GM18858 (cell line): ENCODE measurements around the gene TMEM37.

Source experiments
- ATAC-seq: cut with Tn5 transposase; IDR thresholded peaks from one replicate; pipeline ENCODE4 v1.9.1; 2021; ENCODE audit not compliant: unreplicated experiment

Gene TMEM37

DNA sequence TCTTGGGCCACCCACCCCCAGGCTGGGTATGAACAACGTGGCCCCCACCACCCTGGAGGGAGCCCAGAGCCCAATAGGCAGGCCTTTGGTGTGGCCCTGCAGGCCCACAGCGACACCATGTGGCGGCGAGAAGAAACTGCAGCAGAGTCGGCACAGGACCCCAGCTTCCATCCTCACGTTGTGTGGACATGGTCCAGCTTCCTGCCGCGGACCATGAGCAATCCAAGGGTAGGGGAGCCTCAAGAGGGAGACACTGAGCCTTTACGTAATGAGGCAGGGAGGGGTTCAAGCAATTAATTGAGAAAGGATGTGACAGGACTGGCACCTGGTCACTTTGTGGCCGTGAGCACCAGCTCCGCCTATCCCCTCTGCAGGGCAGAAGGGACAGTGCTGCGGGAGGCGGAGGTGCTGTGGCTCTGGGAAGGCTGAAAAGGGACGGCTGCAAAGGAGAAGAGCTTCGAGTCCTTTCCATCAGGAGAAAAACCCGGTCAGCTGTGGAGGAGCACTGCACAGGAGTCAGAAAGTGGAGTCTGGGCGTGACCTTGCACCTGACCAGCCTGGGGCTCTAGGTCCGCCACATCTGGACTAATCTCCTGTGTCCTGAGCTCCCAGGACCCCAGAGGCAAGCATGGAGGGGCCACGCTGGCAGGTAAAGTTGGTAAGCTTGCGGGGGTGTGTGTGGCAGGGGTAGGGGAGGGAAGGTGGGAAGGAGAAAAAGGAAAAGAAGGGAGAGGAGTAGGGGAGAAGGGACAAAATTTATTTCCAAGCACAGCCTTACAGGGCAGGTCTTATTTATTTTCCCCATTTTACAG lies 44.9 kb downstream of the TMEM37 start:
- ATAC-seq, result no peak

- no peak for ATAC-seq
These were observed 45.5 kb downstream of the TMEM37 start for GRCh38 chr2:119477113-119477505.

DNA sequence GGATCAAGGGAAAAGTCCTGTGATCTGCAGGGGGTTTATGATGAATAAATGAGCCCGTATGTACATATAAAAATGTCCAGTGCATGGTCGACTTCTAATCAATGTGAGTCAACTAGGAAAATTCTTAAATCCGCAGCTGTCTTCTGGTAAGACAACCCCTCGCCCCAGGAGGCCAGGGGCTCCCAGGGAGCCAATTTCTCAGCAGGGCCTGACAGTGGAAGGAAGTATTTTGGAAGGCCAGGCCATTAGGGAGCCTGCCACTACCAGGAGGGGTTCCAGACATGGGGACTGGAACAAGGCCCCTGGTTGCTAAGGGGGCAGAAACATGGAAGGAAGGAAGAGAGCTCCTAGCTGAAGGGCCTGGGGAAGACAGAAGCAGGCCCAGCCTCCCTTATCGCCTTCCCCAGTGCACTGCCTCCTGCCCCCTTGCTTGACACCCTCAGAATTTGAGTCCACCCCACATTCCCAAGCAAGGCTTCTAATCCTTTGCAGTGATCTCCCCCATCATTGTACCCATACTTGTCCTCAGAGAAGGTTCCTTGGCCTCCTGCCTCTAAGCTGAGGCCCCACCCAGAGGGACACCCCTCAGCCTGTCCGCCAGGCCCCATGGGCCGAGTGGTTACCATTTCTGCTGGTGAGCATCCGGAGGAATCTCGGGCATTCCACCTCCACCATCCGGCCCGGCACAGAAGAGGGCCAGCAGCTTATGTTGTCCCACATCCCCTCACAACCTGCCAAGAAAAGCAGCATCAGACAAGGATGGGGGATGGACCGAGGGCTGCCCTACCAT lies 46.7 kb downstream of the TMEM37 start:
- no peak for ATAC-seq

- ATAC-seq, result no peak
These were observed 47.3 kb downstream of the TMEM37 start for GRCh38 chr2:119478978-119479295.

DNA sequence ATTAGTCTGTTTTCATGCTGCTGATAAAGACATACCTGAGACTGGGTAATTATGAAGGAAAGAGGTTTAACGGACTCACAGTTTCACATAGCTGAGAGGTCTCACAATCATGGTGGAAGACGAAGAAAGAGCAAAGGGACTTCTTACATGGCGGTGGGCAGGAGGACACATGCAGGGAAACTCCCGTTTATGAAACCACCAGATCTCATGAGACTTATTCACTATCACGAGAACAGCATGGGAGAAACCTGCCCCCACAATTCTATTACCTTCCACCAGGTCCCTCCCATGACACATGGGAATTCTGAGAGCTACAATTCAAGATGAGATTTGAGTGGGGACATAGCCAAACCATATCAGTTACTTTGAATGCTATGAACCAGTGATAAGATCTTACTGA lies 48.5 kb downstream of the TMEM37 start:
- no peak for ATAC-seq

- no peak for ATAC-seq
These were observed 49.1 kb downstream of the TMEM37 start for GRCh38 chr2:119480718-119481142.

DNA sequence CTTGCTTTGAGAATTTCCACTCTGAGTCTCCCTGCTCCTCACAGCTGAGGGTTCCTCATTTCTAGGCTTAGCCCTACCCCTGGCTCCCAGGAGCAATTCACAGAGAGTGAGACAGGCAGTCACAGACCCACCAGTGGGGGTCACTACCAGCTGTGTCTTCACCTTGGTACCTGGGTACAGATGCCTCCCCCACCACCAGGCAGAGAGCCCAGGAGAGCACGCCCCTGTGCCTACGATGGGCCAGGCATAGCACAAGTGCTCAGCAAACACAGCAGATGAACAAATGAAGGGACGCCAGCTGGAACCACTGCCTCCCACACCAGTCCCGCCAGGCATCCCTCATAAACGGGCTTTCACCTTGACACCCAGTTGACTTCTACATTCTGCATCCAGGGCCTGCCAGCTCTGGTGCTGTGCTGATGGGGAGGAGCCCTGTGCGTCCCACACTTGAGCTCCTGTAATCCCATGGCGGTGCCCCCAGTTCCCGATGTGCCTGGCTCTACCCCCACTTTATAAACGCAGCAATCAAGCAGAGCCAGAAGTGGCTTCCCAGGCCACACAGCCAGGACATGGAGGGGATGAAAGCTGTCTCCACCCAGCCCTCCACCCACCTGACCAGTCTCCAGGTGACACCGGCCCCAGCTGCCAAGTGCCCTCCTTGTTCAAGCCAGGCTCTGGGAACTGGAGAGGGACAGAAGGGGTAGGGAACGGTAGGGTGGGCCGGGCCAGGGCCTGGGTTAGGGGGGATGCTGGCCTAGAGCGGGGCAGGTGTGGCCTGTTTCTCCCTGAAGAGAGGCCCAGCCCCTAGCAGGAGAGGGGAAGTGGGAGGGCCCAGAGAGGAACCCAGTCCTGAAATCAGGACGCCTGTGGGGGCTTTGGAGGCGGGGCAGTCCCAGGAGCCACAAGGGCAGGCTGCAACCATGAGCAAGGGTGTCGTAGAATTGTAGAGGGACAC lies 50.1 kb downstream of the TMEM37 start:
- ATAC-seq, result no peak

- ATAC-seq, result no peak
These were observed 51.1 kb downstream of the TMEM37 start for GRCh38 chr2:119482481-119483394.

DNA sequence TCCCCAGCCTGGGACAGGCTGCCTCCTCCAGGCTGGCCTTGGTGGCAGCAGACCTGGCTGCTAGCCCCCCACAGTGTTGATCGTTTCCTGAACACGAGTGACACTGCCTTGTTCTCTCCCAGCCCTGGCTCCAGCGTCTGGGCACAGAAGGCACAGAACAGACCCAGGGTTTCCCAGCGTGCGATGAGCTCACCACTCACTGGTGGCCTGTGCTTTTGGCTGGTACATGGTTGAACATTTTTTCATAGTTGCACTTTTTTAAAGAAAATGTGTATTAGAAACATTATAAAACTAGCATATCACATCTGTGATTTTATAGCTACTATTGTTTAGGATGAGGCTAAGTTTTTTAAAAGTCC lies 51.7 kb downstream of the TMEM37 start:
- no peak for ATAC-seq

DNA sequence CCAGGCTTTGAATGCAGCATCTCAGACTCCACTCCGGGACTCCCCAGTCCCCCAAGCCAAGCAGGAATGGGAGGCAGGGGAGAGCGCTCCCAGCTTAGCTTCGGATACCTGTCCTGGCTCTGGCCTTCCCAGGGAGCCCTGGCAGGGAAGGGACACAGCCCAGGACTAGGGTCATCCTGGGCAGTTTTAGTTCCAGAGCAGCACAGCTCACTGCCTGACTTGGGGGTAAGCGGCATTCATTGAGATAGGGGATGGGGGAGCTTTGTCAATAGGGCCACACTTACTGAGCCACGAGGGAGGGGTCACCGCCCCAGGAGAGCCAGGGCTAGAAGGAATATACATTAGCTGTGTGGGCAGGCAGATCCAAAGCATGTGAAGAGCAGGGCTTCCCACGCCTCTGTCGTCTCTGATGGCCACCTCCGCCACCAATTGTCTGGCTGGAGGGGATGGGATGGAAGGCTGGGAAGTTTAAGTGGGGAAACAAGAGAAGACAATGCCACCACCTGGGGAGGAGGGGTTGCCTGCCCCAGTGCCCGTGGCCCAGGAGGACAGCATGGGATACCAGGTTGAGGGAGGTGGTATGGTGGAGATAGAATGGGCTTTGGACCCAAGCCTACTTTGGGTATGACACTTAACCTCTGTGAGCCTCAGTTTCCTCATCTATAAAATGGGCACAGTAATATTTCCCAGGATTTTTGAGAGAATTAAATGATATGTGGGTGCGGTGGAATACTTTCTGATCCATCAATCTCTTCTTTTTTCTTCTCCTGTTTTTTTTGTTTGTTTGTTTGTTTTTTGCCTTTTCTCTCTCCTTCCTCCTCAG lies 52.5 kb downstream of the TMEM37 start:
- ATAC-seq, result no peak

GRCh38 chr2:119484834-119485233 lies 53.2 kb downstream of the TMEM37 start:
- ATAC-seq, result no peak

GRCh38 chr2:119485336-119486110 lies 53.9 kb downstream of the TMEM37 start:
- ATAC-seq, result no peak

DNA sequence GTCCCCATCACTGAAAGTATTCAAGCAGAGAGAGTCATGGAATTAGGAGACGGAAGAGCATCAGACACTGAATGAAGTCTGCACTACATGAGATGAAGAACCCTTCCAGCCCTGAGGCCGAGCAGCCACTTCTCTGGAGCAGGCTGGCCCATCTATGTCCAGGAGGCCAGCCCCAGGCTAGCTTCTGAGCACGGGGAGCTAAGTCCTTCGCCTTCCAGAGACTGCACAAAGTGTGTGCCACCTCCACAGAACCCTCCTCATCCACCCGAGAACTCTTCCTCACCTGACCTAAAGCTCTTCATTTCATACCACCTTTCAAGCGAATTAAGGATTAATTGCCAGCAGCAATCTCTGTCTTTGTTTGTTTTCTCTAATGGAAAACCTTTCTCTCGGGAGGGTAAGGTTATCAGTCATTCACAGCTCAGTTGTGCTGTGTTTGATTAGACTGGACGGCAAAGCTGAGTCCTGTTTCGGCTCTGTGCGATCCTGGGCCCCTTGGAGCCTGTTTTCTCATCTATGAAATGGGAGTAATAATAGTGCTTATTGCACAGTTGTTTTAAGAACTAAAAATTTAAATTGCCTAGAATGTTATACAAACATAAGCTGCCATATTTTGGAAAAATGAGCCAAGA lies 54.7 kb downstream of the TMEM37 start:
- ATAC-seq, result no peak

GRCh38 chr2:119486886-119487285 lies 55.2 kb downstream of the TMEM37 start:
- ATAC-seq, result no peak

- ATAC-seq, result peak; percentile 60
These were observed 56.0 kb downstream of the TMEM37 start for GRCh38 chr2:119487434-119488244.
